ENCODE measurements around the gene ADCY10.

The ADCY10 gene

DNA sequence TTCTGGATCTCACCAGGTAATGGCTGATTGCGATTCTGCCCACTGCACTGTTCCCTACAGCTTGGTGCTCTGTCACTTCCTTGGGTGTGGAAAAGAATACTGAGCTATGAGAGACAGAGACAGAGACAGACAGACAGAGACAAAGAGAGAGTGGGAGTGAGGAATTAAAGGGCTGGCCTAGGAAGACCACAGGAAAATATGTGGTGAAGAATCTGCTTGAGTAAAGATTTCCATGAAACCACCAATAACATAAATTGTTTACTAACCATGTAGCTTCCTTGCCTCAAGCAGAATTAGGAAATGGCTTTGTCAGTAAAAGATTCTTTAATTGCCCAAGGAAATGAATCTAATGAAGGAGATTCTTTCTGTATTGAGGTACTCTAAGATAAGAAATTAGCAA, 137.8 kb downstream of the ADCY10 start:
- H2AFZ ChIP-seq (ENCODE audit: low read length) = no peak overlapping the region
- no peaks in the 10 kb centered on the region for H3F3A ChIP-seq (ENCODE audit: insufficient read depth, low read length)
- H3K9ac ChIP-seq (ENCODE audit: low read length) = no peak overlapping the region
- no peak overlapping the region for H3K27ac ChIP-seq (ENCODE audit: low read depth, low read length, poor library complexity, severe bottlenecking)
- H4K20me1 ChIP-seq (ENCODE audit: insufficient read depth, low read length) = no peaks in the 10 kb centered on the region
- H3K27me3 ChIP-seq (ENCODE audit: insufficient read depth, low read length) = no peaks in the 10 kb centered on the region
- no peaks in the 10 kb centered on the region for H3K4me1 ChIP-seq (ENCODE audit: insufficient read depth, low read length, severe bottlenecking)
- no peak overlapping the region for H3K4me2 ChIP-seq (ENCODE audit: low read length)
- no peaks in the 10 kb centered on the region for H3K9me2 ChIP-seq (ENCODE audit: low read depth, low read length)
- no peaks in the 10 kb centered on the region for H3K79me2 ChIP-seq (ENCODE audit: insufficient read depth, low read length)
- H3K4me3 ChIP-seq (ENCODE audit: low read depth, low read length, poor library complexity, severe bottlenecking) = no peak overlapping the region
- H3K36me3 ChIP-seq (ENCODE audit: insufficient read depth, low read length) = peaks cover 67% of the 10 kb centered on the region
- TF ChIP-seq, protein P1, sequence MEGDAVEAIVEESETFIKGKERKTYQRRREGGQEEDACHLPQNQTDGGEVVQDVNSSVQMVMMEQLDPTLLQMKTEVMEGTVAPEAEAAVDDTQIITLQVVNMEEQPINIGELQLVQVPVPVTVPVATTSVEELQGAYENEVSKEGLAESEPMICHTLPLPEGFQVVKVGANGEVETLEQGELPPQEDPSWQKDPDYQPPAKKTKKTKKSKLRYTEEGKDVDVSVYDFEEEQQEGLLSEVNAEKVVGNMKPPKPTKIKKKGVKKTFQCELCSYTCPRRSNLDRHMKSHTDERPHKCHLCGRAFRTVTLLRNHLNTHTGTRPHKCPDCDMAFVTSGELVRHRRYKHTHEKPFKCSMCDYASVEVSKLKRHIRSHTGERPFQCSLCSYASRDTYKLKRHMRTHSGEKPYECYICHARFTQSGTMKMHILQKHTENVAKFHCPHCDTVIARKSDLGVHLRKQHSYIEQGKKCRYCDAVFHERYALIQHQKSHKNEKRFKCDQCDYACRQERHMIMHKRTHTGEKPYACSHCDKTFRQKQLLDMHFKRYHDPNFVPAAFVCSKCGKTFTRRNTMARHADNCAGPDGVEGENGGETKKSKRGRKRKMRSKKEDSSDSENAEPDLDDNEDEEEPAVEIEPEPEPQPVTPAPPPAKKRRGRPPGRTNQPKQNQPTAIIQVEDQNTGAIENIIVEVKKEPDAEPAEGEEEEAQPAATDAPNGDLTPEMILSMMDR (IDR thresholded peaks at IDR 0.05; ENCODE audit: low read length) = no peak
- TF ChIP-seq EZH2 (IDR thresholded peaks at IDR 0.05; ENCODE audit: borderline replicate concordance, low read length) = no peak
- H3K9me3 ChIP-seq (ENCODE audit: low read length) = no peaks in the 10 kb centered on the region

DNA sequence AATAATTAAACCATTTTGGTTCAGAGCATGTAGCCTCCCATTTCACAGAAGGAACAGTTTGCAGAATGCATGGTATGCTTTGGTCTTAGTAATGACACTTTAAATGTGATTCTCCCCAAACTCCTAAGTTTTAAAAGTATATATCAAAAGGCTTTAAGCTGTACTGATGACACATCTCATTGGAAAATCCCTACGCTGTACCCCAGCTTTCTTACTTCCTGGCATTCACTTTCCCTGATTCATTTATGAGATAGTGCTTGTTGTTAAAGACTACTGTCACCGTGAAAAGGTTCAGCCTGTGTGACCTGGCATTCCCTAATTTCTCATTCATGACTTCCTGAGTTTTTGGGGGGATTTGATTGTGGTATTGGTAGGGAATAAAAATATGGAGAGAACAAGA, 138.8 kb downstream of the ADCY10 start:
- Histone ChIP-seq H3K27ac (ENCODE audit: low read depth, low read length, poor library complexity, severe bottlenecking) (no peak overlapping the region), H3K9me2 (ENCODE audit: low read depth, low read length) (no peaks in the 10 kb centered on the region), H3K36me3 (ENCODE audit: insufficient read depth, low read length) (peaks cover 67% of the 10 kb centered on the region), H3K9ac (ENCODE audit: low read length) (no peak overlapping the region), H3K9me3 (ENCODE audit: low read length) (no peaks in the 10 kb centered on the region), H2AFZ (ENCODE audit: low read length) (no peak overlapping the region), H3F3A (ENCODE audit: insufficient read depth, low read length) (no peaks in the 10 kb centered on the region), H3K27me3 (ENCODE audit: insufficient read depth, low read length) (no peaks in the 10 kb centered on the region), H3K4me2 (ENCODE audit: low read length) (no peak overlapping the region), H4K20me1 (ENCODE audit: insufficient read depth, low read length) (no peaks in the 10 kb centered on the region), H3K4me1 (ENCODE audit: insufficient read depth, low read length, severe bottlenecking) (no peaks in the 10 kb centered on the region), H3K79me2 (ENCODE audit: insufficient read depth, low read length) (no peaks in the 10 kb centered on the region), H3K4me3 (ENCODE audit: low read depth, low read length, poor library complexity, severe bottlenecking) (no peak overlapping the region)
- no peak for TF ChIP-seq EZH2 (IDR thresholded peaks at IDR 0.05; ENCODE audit: borderline replicate concordance, low read length)
- TF ChIP-seq, protein P1 (IDR thresholded peaks at IDR 0.05; ENCODE audit: low read length) = no peak

DNA sequence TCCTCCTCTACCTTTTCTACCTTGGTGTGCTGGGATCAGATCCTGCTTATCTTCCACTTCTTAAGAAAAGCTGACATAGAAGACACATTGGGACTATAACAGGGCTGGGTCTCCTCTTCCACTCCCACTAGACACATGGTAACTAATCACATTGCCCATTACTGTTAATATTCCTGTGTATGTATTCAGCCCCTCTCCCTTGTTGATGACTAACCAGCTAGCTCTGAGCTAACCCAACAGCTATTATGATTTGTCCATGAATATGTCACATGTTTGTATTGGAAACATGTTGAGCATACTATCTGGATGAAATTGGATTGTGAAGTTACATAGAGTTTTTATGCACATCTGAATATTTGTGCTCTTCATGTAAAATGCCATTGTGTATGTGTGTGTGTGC, 139.2 kb downstream of the ADCY10 start:
- Histone ChIP-seq H3K79me2 (ENCODE audit: insufficient read depth, low read length) (no peaks in the 10 kb centered on the region), H2AFZ (ENCODE audit: low read length) (no peak overlapping the region), H3K9me3 (ENCODE audit: low read length) (no peaks in the 10 kb centered on the region), H3K27me3 (ENCODE audit: insufficient read depth, low read length) (no peaks in the 10 kb centered on the region), H3K4me1 (ENCODE audit: insufficient read depth, low read length, severe bottlenecking) (no peaks in the 10 kb centered on the region), H4K20me1 (ENCODE audit: insufficient read depth, low read length) (no peaks in the 10 kb centered on the region), H3K9me2 (ENCODE audit: low read depth, low read length) (no peaks in the 10 kb centered on the region), H3K36me3 (ENCODE audit: insufficient read depth, low read length) (peaks cover 69% of the 10 kb centered on the region), H3F3A (ENCODE audit: insufficient read depth, low read length) (no peaks in the 10 kb centered on the region), H3K4me3 (ENCODE audit: low read depth, low read length, poor library complexity, severe bottlenecking) (no peak overlapping the region), H3K4me2 (ENCODE audit: low read length) (no peak overlapping the region), H3K9ac (ENCODE audit: low read length) (no peak overlapping the region), H3K27ac (ENCODE audit: low read depth, low read length, poor library complexity, severe bottlenecking) (no peak overlapping the region)
- no peak for TF ChIP-seq EZH2 (IDR thresholded peaks at IDR 0.05; ENCODE audit: borderline replicate concordance, low read length)
- TF ChIP-seq, protein P1 (IDR thresholded peaks at IDR 0.05; ENCODE audit: low read length) = no peak

Measured in OCI-LY1 (cell line).